ENCODE results near the gene UCK1.

GRCh38 chr9:131566158-131566557 lies 35.1 kb upstream of the UCK1 start:
- TF ChIP-seq CTCF (conservative IDR thresholded peaks at IDR 0.05) (no peak), EZH2 (IDR thresholded peaks at IDR 0.05; ENCODE audit: low read depth) (no peak)
